ENCODE data around the gene PABPC1L. TPM values are rescaled to one million over a fixed set of nuclear protein-coding genes. Genes with fewer than 3 reads are reported as not detected.

PABPC1L gene
- total and polyA plus RNA-seq, 2 donors (not counting 1 experiment from before 2014, with no cell fraction given): 105 to 295 TPM

GRCh38 chr20:44963325-44964215, 53.7 kb downstream of the PABPC1L start:
- no peak overlapping the region for H3K9ac ChIP-seq (ENCODE audit: low read length)
- ChIA-PET CTCF (no interaction called here), POLR2A (interaction anchor here (5.6 kb wide), 1 partner anchor 15 kb away, joined by 43 read pairs; no protein-coding TSS in a partner anchor)
- no peak for ATAC-seq (ENCODE audit: low read depth)
- H2AFZ ChIP-seq (ENCODE audit: insufficient read depth, low read depth, low read length, poor library complexity, severe bottlenecking): no peak overlapping the region
- no peak overlapping the region for H3K4me3 Mint-ChIP-seq
- peak overlapping the region; percentile 22 for H3K27ac Mint-ChIP-seq
- H3K4me3 ChIP-seq (ENCODE audit: control extremely low read depth in 1 of 5, extremely low read depth in 1 of 5, insufficient read depth in 1 of 5, low read depth in 2 of 5, low read length in 4 of 5): no peak overlapping the region
- H3K36me3 ChIP-seq (replicated peaks in 1 of 2; ENCODE audit: control extremely low read depth in 1 of 2, control insufficient read depth in 1 of 2, extremely low read depth in 1 of 2, insufficient read depth in 2 of 2, low read length in 1 of 2): peaks cover under 1% of the 10 kb centered on the region in 2 experiments
- H3K4me1 Mint-ChIP-seq: peaks cover 46% of the 10 kb centered on the region
- no peaks in the 10 kb centered on the region for H3K27me3 ChIP-seq (replicated peaks in 1 of 4; ENCODE audit: control extremely low read depth in 1 of 4, control insufficient read depth in 3 of 4, insufficient read depth in 4 of 4, low read length in 3 of 4)
- H4K20me1 ChIP-seq (ENCODE audit: control insufficient read depth, insufficient read depth, low read length, poor library complexity, severe bottlenecking): peaks cover 15% of the 10 kb centered on the region
- H3K79me2 ChIP-seq (ENCODE audit: control insufficient read depth, insufficient read depth, low read length): peaks cover 71% of the 10 kb centered on the region
- no peak overlapping the region for H3K27ac ChIP-seq (ENCODE audit: low read length in 2 of 2)
- no peaks in the 10 kb centered on the region for H3K9me3 ChIP-seq (ENCODE audit: control extremely low read depth in 1 of 3, control insufficient read depth in 2 of 3, insufficient read depth in 1 of 3, low read length in 2 of 3)
- TF ChIP-seq CTCF (IDR thresholded peaks at IDR 0.05): no peak
- no peak for TF ChIP-seq EZH2 (IDR thresholded peaks at IDR 0.05; ENCODE audit: borderline replicate concordance, insufficient read depth, low read depth, low read length, poor library complexity, severe bottlenecking)
- peak; percentile 30 for DNase-seq
- H3K4me2 ChIP-seq (replicated peaks; ENCODE audit: low read depth, low read length, poor library complexity, severe bottlenecking): no peak overlapping the region
- no peaks in the 10 kb centered on the region for H3K27me3 Mint-ChIP-seq
- H3K4me1 ChIP-seq (ENCODE audit: control insufficient read depth in 2 of 2, insufficient read depth in 2 of 2, low read length in 2 of 2): peaks cover 41 to 59% of the 10 kb centered on the region in 2 donors
- intact Hi-C loops (cut with micrococcal nuclease): loop anchor here (5.0 to 10.0 kb wide), 2 partner anchors 379 to 454 kb away; partner anchors contain the start of genes PIGT and PKIG
- WGBS (ENCODE audit: insufficient coverage): 64% methylated on average over 3 of the region's 4 CpGs
- H3K9me3 Mint-ChIP-seq (ENCODE audit: insufficient read depth): no peaks in the 10 kb centered on the region
